SK-N-SH treated with all-trans-retinoic acid at 6 μM for 48 hours (cell line): Measurements from ENCODE around the gene DNTT.

Source experiments
- ATAC-seq: fragments of 200-7000 bp; cut with Tn5 transposase; 3 replicates; pipeline ENCODE4 v1.9.1; 2020; ENCODE audit warnings: mild to moderate bottlenecking, moderate library complexity
- ARNTL ChIP-seq: fragments of 450-650 bp; formaldehyde crosslinking; IDR thresholded peaks from 2 replicates; pipeline ENCODE4 v1.5.0; 2020; ENCODE audit warnings: low read depth, mild to moderate bottlenecking, moderate library complexity, borderline replicate concordance
- BACH2 ChIP-seq: fragments of 250-450 bp; sonication (Bioruptor Pico); IDR thresholded peaks from 2 replicates; pipeline ENCODE4 v1.9.0; 2021; ENCODE audit warnings: mild to moderate bottlenecking, borderline replicate concordance
- CREB5 ChIP-seq: fragments of 250-450 bp; sonication (Bioruptor Pico); IDR thresholded peaks from 2 replicates; pipeline ENCODE4 v1.5.1; 2020; ENCODE audit warnings: low read depth, mild to moderate bottlenecking, moderate library complexity
- CSDC2 ChIP-seq: fragments of 250-450 bp; sonication (Bioruptor Pico); IDR thresholded peaks from 2 replicates; pipeline ENCODE4 v1.5.0; 2020; ENCODE audit warnings: mild to moderate bottlenecking, moderate library complexity
- CSRNP3 ChIP-seq: fragments of 250-450 bp; sonication (Bioruptor Pico); IDR thresholded peaks from 2 replicates; pipeline ENCODE4 v1.5.1; 2021; ENCODE audit warnings: mild to moderate bottlenecking, moderate library complexity
- ESRRG ChIP-seq: fragments of 250-450 bp; sonication (Bioruptor Pico); IDR thresholded peaks from 2 replicates; pipeline ENCODE4 v1.6.1; 2021; ENCODE audit warnings: mild to moderate bottlenecking
- GLIS3 ChIP-seq: fragments of 250-450 bp; sonication (Bioruptor Pico); IDR thresholded peaks from 2 replicates; pipeline ENCODE4 v1.5.0; 2020; ENCODE audit warnings: mild to moderate bottlenecking, moderate library complexity
- ISL1 ChIP-seq: fragments of 250-450 bp; sonication (Bioruptor Pico); IDR thresholded peaks from 2 replicates; pipeline ENCODE4 v2.1.2; 2022; ENCODE audit warnings: mild to moderate bottlenecking, moderate library complexity
- OSR1 ChIP-seq: fragments of 250-450 bp; sonication (Bioruptor Pico); IDR thresholded peaks from 2 replicates; pipeline ENCODE4 v1.8.0; 2022; ENCODE audit warnings: moderate library complexity, mild to moderate bottlenecking, inconsistent platforms
- PATZ1 ChIP-seq: fragments of 250-450 bp; sonication (Bioruptor Pico); IDR thresholded peaks from 2 replicates; pipeline ENCODE4 v1.8.0; 2020; ENCODE audit warnings: mild to moderate bottlenecking, moderate library complexity, borderline replicate concordance
- POU6F1 ChIP-seq: fragments of 250-450 bp; sonication (Bioruptor Pico); IDR thresholded peaks from 2 replicates; pipeline ENCODE4 v1.8.0; 2021; ENCODE audit warnings: low read depth, mild to moderate bottlenecking, moderate library complexity, borderline replicate concordance
- PPARA ChIP-seq: fragments of 250-450 bp; sonication (Bioruptor Pico); IDR thresholded peaks from 2 replicates; pipeline ENCODE4 v1.5.0; 2020; ENCODE audit warnings: mild to moderate bottlenecking, borderline replicate concordance
- RARB ChIP-seq: fragments of 250-450 bp; sonication (Bioruptor Pico); IDR thresholded peaks from 2 replicates; pipeline ENCODE4 v1.8.0; 2021; ENCODE audit warnings: mild to moderate bottlenecking, moderate library complexity
- SNAI2 ChIP-seq: fragments of 250-450 bp; sonication (Bioruptor Pico); IDR thresholded peaks from 2 replicates; pipeline ENCODE4 v1.5.0; 2020; ENCODE audit warnings: mild to moderate bottlenecking, moderate library complexity
- TOX ChIP-seq: fragments of 250-450 bp; sonication (Bioruptor Pico); IDR thresholded peaks from 2 replicates; pipeline ENCODE4 v1.8.0; 2021; ENCODE audit warnings: mild to moderate bottlenecking, moderate library complexity, borderline replicate concordance
- TSHZ2 ChIP-seq: fragments of 250-450 bp; sonication (Bioruptor Pico); IDR thresholded peaks from 2 replicates; pipeline ENCODE4 v1.5.0; 2020; ENCODE audit warnings: mild to moderate bottlenecking, moderate library complexity
- ZC3H10 ChIP-seq: fragments of 250-450 bp; sonication (Bioruptor Pico); IDR thresholded peaks from 2 replicates; pipeline ENCODE4 v1.5.1; 2021; ENCODE audit warnings: mild to moderate bottlenecking, moderate library complexity
- ZFP3 ChIP-seq: fragments of 250-450 bp; sonication (Bioruptor Pico); IDR thresholded peaks from 2 replicates; pipeline ENCODE4 v1.5.0; 2020; ENCODE audit warnings: mild to moderate bottlenecking, moderate library complexity
- ZFP30 ChIP-seq: fragments of 450-650 bp; formaldehyde crosslinking; IDR thresholded peaks from 2 replicates; pipeline ENCODE4 v1.5.0; 2022; ENCODE audit warnings: mild to moderate bottlenecking, moderate library complexity
- ZNF565 ChIP-seq: fragments of 450-650 bp; formaldehyde crosslinking; conservative IDR thresholded peaks from 2 replicates; pipeline ENCODE4 v1.5.0; 2020; ENCODE audit warnings: low read depth, mild to moderate bottlenecking, moderate library complexity
- ZNF70 ChIP-seq: fragments of 450-650 bp; formaldehyde crosslinking; IDR thresholded peaks from 2 replicates; pipeline ENCODE4 v1.5.0; 2020; ENCODE audit warnings: mild to moderate bottlenecking, moderate library complexity
- ZNF8 ChIP-seq: fragments of 450-650 bp; formaldehyde crosslinking; IDR thresholded peaks from 2 replicates; pipeline ENCODE4 v1.5.0; 2020; ENCODE audit warnings: mild to moderate bottlenecking, moderate library complexity

Gene DNTT

GRCh38 chr10:96269438-96270300 is 34.6 kb upstream of the DNTT start:
- ATAC-seq: no peak
- TF ChIP-seq ZFP30 (CRISPR knock-in tag) (no peak), CSDC2 (no peak), ARNTL (no peak), TOX (CRISPR knock-in tag) (no peak), CSRNP3 (CRISPR knock-in tag) (no peak), ZNF70 (CRISPR knock-in tag) (no peak), SNAI2 (no peak), ESRRG (no peak), CREB5 (CRISPR knock-in tag) (no peak), POU6F1 (no peak), ZNF565 (CRISPR knock-in tag) (no peak), ISL1 (CRISPR knock-in tag) (no peak)
- TF ChIP-seq, all 23 proteins: peak for 0

GRCh38 chr10:96270571-96270970 is 33.7 kb upstream of the DNTT start:
- no peak for ATAC-seq
- TF ChIP-seq PATZ1 (CRISPR knock-in tag): no peak
- TF ChIP-seq ZFP3 (CRISPR knock-in tag): no peak
- TF ChIP-seq, all 23 proteins: peak for 0

- no peak; the same call in 2 of the 3 replicates for ATAC-seq
- no peak for TF ChIP-seq ZNF70 (CRISPR knock-in tag)
Observed at GRCh38 chr10:96271016-96271815, 33.0 kb upstream of the DNTT start, which contains the start of gene BLNK. Gene BLNK, minus strand, starts transcription at chr10:96271569. Its CDS starts 171 bp downstream, at chr10:96271398.

- ATAC-seq: no peak
- no peak for TF ChIP-seq ZFP3 (CRISPR knock-in tag)
- no peak for TF ChIP-seq RARB (CRISPR knock-in tag)
- no peak for TF ChIP-seq ZC3H10
- TF ChIP-seq SNAI2: no peak
- TF ChIP-seq PATZ1 (CRISPR knock-in tag): no peak
- TF ChIP-seq ZFP30 (CRISPR knock-in tag): no peak
- TF ChIP-seq PPARA: no peak
- TF ChIP-seq BACH2 (CRISPR knock-in tag): no peak
- TF ChIP-seq GLIS3 (CRISPR knock-in tag): no peak
- no peak for TF ChIP-seq ZNF565 (CRISPR knock-in tag)
- no peak for TF ChIP-seq ISL1 (CRISPR knock-in tag)
- TF ChIP-seq OSR1 (CRISPR knock-in tag): no peak
- TF ChIP-seq ARNTL: no peak
- TF ChIP-seq TSHZ2 (CRISPR knock-in tag): no peak
- TF ChIP-seq ZNF8 (CRISPR knock-in tag): no peak
- TF ChIP-seq TOX (CRISPR knock-in tag): no peak
Observed at GRCh38 chr10:96272316-96273280, 31.6 kb upstream of the DNTT start.
